GM23248 (cell line): Measurements from ENCODE around the gene RAD51B.

Experiments used
- EZH2 ChIP-seq: fragments of 200-600 bp; sonication (generic); IDR thresholded peaks from 2 replicates; pipeline ENCODE4 v1.6.1; 2018; ENCODE audit warnings: antibody characterized with exemption, mild to moderate bottlenecking; ENCODE audit not compliant: insufficient read depth, poor library complexity, severe bottlenecking
- EZH2phosphoT487 ChIP-seq: fragments of 200-600 bp; sonication (generic); IDR thresholded peaks from 2 replicates; pipeline ENCODE4 v1.6.1; 2018; ENCODE audit warnings: antibody characterized with exemption, moderate library complexity, mild to moderate bottlenecking, low read depth; ENCODE audit not compliant: insufficient read depth

DNA sequence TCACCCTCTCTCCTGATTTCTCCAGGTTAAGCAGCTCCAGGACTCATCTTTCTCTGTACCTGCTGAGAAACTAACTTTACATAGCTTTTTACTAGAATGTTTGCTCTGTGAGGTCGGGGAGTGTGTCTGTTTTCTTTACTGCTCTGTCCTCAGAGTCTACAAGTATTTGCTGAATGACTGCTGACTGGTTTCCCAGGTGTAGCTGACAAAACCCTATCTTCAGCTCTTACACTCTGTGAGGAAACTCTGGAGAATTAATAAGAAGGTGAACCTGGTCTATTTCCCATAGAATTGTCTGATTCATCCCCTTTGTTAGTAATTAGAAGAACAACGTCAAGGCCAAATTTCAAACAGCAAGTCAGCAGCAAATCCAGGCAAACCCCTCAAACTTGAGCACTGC is 746.5 kb downstream of the RAD51B start:
- TF ChIP-seq EZH2 (no peak), EZH2phosphoT487 (no peak)
